ENCODE data around the gene DDX11. TPM values are rescaled to one million over a fixed set of nuclear protein-coding genes. Genes with fewer than 3 reads are reported as not detected.
"Not testable (repeated sequence)": the region's sequence is repeated elsewhere in the genome, so short reads cannot be mapped to it uniquely, and the experiment has no call there.

The DDX11 gene
- total RNA-seq, 2 experiments from 2014 or later = 136 to 155 TPM

GRCh38 chr12:31104220-31104619 is 30.6 kb downstream of the DDX11 start:
- H3K4me3 Mint-ChIP-seq; DNase-seq; H3K27ac Mint-ChIP-seq; H3K27me3 Mint-ChIP-seq (ENCODE audit: low read depth); H3K9me3 Mint-ChIP-seq; CTCF ChIA-PET; intact Hi-C loops (cut with micrococcal nuclease); H3K4me1 Mint-ChIP-seq (ENCODE audit: low read depth): not testable (repeated sequence)
- peaks cover 19% of the 10 kb centered on the region for H3K36me3 Mint-ChIP-seq (ENCODE audit: low read depth)

- DNase-seq; intact Hi-C loops (cut with micrococcal nuclease); H3K27ac Mint-ChIP-seq; H3K4me3 Mint-ChIP-seq; H3K9me3 Mint-ChIP-seq; CTCF ChIA-PET; H3K4me1 Mint-ChIP-seq (ENCODE audit: low read depth); H3K27me3 Mint-ChIP-seq (ENCODE audit: low read depth): not testable (repeated sequence)
- H3K36me3 Mint-ChIP-seq (ENCODE audit: low read depth) = peaks cover 19% of the 10 kb centered on the region
Observed at GRCh38 chr12:31104773-31105172, 31.1 kb downstream of the DDX11 start.

DNA sequence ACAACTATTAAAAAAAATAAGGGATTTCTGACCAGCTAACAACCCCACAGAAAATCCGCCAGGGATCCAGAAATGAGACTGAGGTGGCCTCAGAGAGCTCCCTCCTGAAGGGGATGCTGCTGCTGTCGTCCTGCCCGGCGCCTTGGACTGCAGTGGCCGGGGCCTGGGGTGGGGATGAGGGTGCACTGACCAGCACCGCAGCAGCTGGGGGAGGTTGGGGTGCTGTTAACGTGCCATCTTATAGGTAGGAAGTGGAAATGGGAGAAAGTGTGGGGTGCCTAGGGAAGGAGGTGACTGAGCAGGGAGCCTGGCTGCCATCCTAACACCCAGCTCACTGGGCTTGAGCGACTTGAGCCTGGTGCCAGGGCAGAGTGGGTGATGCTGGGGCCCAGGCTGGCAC is 32.0 kb downstream of the DDX11 start:
- CTCF ChIA-PET = no interaction called here
- Mint-ChIP-seq H3K36me3 (ENCODE audit: low read depth) (peaks cover 16% of the 10 kb centered on the region), H3K27me3 (ENCODE audit: low read depth) (no peaks in the 10 kb centered on the region), H3K4me1 (ENCODE audit: low read depth) (no peaks in the 10 kb centered on the region), H3K4me3 (no peak overlapping the region), H3K9me3 (no peaks in the 10 kb centered on the region), H3K27ac (no peak overlapping the region)
- intact Hi-C loops (cut with micrococcal nuclease) = no loop called here
- DNase-seq = no peak

- CTCF ChIA-PET = no interaction called here
- intact Hi-C loops (cut with micrococcal nuclease) = no loop called here
- no peaks in the 10 kb centered on the region for H3K4me1 Mint-ChIP-seq (ENCODE audit: low read depth)
- no peak overlapping the region for H3K4me3 Mint-ChIP-seq
- peaks cover 4% of the 10 kb centered on the region for H3K27me3 Mint-ChIP-seq (ENCODE audit: low read depth)
- H3K9me3 Mint-ChIP-seq = no peaks in the 10 kb centered on the region
- no peak for DNase-seq
- peaks cover 16% of the 10 kb centered on the region for H3K36me3 Mint-ChIP-seq (ENCODE audit: low read depth)
- no peak overlapping the region for H3K27ac Mint-ChIP-seq
Observed at GRCh38 chr12:31106101-31106803, 32.6 kb downstream of the DDX11 start.

DNA sequence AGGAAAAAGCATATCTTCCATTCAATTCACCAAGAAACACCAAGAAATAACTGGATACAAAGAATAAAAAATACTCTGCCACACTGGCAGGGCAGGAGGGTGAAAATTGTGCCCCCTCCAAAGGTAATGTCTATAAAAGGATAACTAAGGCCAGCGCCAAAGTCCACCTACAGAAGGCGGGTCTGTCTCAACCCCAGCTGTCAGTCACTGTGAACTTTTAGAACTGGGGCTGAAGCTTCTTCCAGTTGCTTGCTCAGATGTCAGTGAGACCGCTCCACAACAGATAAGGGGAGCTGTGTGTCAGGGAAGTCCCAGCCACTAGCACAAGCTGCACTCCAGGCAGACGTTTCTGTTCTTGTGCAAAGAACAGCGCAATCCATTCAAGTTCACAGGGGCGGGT is 36.1 kb downstream of the DDX11 start:
- H3K9me3 Mint-ChIP-seq; H3K4me3 Mint-ChIP-seq; H3K27me3 Mint-ChIP-seq (ENCODE audit: low read depth); H3K4me1 Mint-ChIP-seq (ENCODE audit: low read depth); H3K36me3 Mint-ChIP-seq (ENCODE audit: low read depth); intact Hi-C loops (cut with micrococcal nuclease); H3K27ac Mint-ChIP-seq; DNase-seq; CTCF ChIA-PET: not testable (repeated sequence)

DNA sequence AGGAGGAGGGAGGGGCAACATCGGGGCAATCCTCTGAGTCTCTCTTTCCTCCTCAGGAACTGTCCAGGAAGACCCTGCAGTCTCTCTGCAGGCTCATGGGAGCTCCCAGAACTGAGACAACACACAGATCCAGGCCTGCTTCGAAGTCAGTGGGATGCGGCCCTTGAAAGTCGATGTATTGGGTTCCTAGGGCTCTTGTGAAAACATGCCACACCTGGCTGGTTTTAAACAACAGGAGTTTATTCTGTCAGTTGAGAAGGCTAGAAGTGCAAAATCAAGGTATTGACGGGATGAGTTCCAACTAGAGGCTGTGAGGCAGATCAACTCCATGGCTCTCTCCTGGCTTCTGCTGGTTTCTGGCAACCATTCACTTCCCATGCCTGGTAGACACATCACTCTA is 36.6 kb downstream of the DDX11 start:
- H3K4me1 Mint-ChIP-seq (ENCODE audit: low read depth); H3K36me3 Mint-ChIP-seq (ENCODE audit: low read depth); intact Hi-C loops (cut with micrococcal nuclease); H3K4me3 Mint-ChIP-seq; DNase-seq; H3K27ac Mint-ChIP-seq; CTCF ChIA-PET; H3K9me3 Mint-ChIP-seq: not testable (repeated sequence)
- peaks cover 10% of the 10 kb centered on the region for H3K27me3 Mint-ChIP-seq (ENCODE audit: low read depth)

- DNase-seq; H3K9me3 Mint-ChIP-seq; H3K27ac Mint-ChIP-seq; H3K36me3 Mint-ChIP-seq (ENCODE audit: low read depth); intact Hi-C loops (cut with micrococcal nuclease); H3K4me3 Mint-ChIP-seq: not testable (repeated sequence)
- H3K27me3 Mint-ChIP-seq (ENCODE audit: low read depth) = peaks cover 19% of the 10 kb centered on the region
- peaks cover 12% of the 10 kb centered on the region for H3K4me1 Mint-ChIP-seq (ENCODE audit: low read depth)
- CTCF ChIA-PET = interaction anchor here (1.8 kb wide), 1 partner anchor 124 kb away, joined by 4 read pairs; no protein-coding TSS in a partner anchor
Observed at GRCh38 chr12:31115092-31115601, 41.5 kb downstream of the DDX11 start.

- H3K4me3 Mint-ChIP-seq; DNase-seq; H3K27ac Mint-ChIP-seq; H3K36me3 Mint-ChIP-seq (ENCODE audit: low read depth); H3K9me3 Mint-ChIP-seq: not testable (repeated sequence)
- CTCF ChIA-PET = interaction anchor here (0.9 to 1.1 kb wide), 3 partner anchors 119 to 123 kb away, joined by 3 to 4 read pairs (median 3); no protein-coding TSS in a partner anchor
- peaks cover 17% of the 10 kb centered on the region for H3K27me3 Mint-ChIP-seq (ENCODE audit: low read depth)
- peaks cover 15% of the 10 kb centered on the region for H3K4me1 Mint-ChIP-seq (ENCODE audit: low read depth)
- intact Hi-C loops (cut with micrococcal nuclease) = loop anchor here (1.0 to 2.0 kb wide), 3 partner anchors 121 to 246 kb away; no protein-coding TSS in a partner anchor
Observed at GRCh38 chr12:31116846-31117202, 43.2 kb downstream of the DDX11 start.

- Mint-ChIP-seq H3K4me1 (ENCODE audit: low read depth) (peaks cover 15% of the 10 kb centered on the region), H3K27me3 (ENCODE audit: low read depth) (peaks cover 17% of the 10 kb centered on the region), H3K9me3 (no peaks in the 10 kb centered on the region), H3K36me3 (ENCODE audit: low read depth) (no peaks in the 10 kb centered on the region), H3K4me3 (peak overlapping the region; percentile 64), H3K27ac (no peak overlapping the region)
- intact Hi-C loops (cut with micrococcal nuclease) = loop anchor here (1.0 to 2.0 kb wide), 3 partner anchors 121 to 245 kb away; no protein-coding TSS in a partner anchor
- peak; percentile 66 for DNase-seq
- CTCF ChIA-PET = interaction anchor here (0.8 to 1.1 kb wide), 5 partner anchors 118 to 122 kb away, joined by 3 to 4 read pairs (median 3); no protein-coding TSS in a partner anchor
Observed at GRCh38 chr12:31117203-31118011, 43.7 kb downstream of the DDX11 start.

- no peaks in the 10 kb centered on the region for H3K36me3 Mint-ChIP-seq (ENCODE audit: low read depth)
- H3K9me3 Mint-ChIP-seq = no peaks in the 10 kb centered on the region
- DNase-seq = peak; percentile 67
- no peak overlapping the region for H3K27ac Mint-ChIP-seq
- peaks cover 15% of the 10 kb centered on the region for H3K4me1 Mint-ChIP-seq (ENCODE audit: low read depth)
- CTCF ChIA-PET = interaction anchor here (0.9 to 1.0 kb wide), 2 partner anchors 119 to 144 kb away, joined by 3 read pairs; no protein-coding TSS in a partner anchor
- H3K27me3 Mint-ChIP-seq (ENCODE audit: low read depth) = peaks cover 17% of the 10 kb centered on the region
- peak overlapping the region; percentile 68 for H3K4me3 Mint-ChIP-seq
- intact Hi-C loops (cut with micrococcal nuclease) = loop anchor here (1.0 kb wide), 1 partner anchor 87 kb away; no protein-coding TSS in a partner anchor
Observed at GRCh38 chr12:31118347-31119191, 44.9 kb downstream of the DDX11 start.

- DNase-seq = peak; percentile 24
- H3K36me3 Mint-ChIP-seq (ENCODE audit: low read depth) = no peaks in the 10 kb centered on the region
- H3K9me3 Mint-ChIP-seq = no peaks in the 10 kb centered on the region
- peaks cover 17% of the 10 kb centered on the region for H3K27me3 Mint-ChIP-seq (ENCODE audit: low read depth)
- peak overlapping the region; percentile 68 for H3K4me3 Mint-ChIP-seq
- CTCF ChIA-PET = interaction anchor here (0.9 kb wide), 1 partner anchor 143 kb away, joined by 3 read pairs; no protein-coding TSS in a partner anchor
- intact Hi-C loops (cut with micrococcal nuclease) = loop anchor here (1.0 kb wide), 1 partner anchor 86 kb away; no protein-coding TSS in a partner anchor
- peaks cover 15% of the 10 kb centered on the region for H3K4me1 Mint-ChIP-seq (ENCODE audit: low read depth)
- H3K27ac Mint-ChIP-seq = no peak overlapping the region
Observed at GRCh38 chr12:31119192-31119802, 45.6 kb downstream of the DDX11 start.
